Calu3 (cell line): ENCODE data around the gene TSHZ3. TPM values are rescaled to one million over a fixed set of nuclear protein-coding genes. Genes with fewer than 3 reads are reported as not detected.

ENCODE experiments used
- BruUV-seq: library from RNA; stranded (reverse); fragments of 400-500 nt; replicated peaks from 2 replicates; lab custom pipeline; 2021; lab: Mats Ljungman, UMichigan
- CTCF ChIA-PET: fragments of 300-600 bp; sonication (Branson Sonifier 250); formaldehyde crosslinking; loops from one replicate; lab custom pipeline; 2022; ENCODE audit warnings: antibody characterized with exemption; lab: Charles Lee
- DNase-seq: peaks from one replicate; pipeline ENCODE4 v3.0.0; 2022
- H3K27ac Mint-ChIP-seq: one replicate; pipeline ENCODE4 v1.8.0; 2022; ENCODE audit warnings: mixed read lengths; ENCODE audit not compliant: unreplicated experiment
- H3K27me3 Mint-ChIP-seq: one replicate; pipeline ENCODE4 v1.8.0; 2022; ENCODE audit warnings: mixed read lengths; ENCODE audit not compliant: unreplicated experiment
- H3K36me3 Mint-ChIP-seq: one replicate; pipeline ENCODE4 v1.8.0; 2022; ENCODE audit warnings: mild to moderate bottlenecking, moderate library complexity, mixed read lengths; ENCODE audit not compliant: insufficient read depth, unreplicated experiment
- H3K4me1 Mint-ChIP-seq: one replicate; pipeline ENCODE4 v1.8.0; 2022; ENCODE audit warnings: mild to moderate bottlenecking, low read depth, mixed read lengths; ENCODE audit not compliant: unreplicated experiment
- H3K4me3 Mint-ChIP-seq: one replicate; pipeline ENCODE4 v1.8.0; 2022; ENCODE audit warnings: mild to moderate bottlenecking, low read depth, moderate library complexity, mixed read lengths; ENCODE audit not compliant: unreplicated experiment
- H3K9me3 Mint-ChIP-seq: one replicate; pipeline ENCODE4 v1.8.0; 2022; ENCODE audit warnings: low read depth, mixed read lengths; ENCODE audit not compliant: unreplicated experiment
- CTCF ChIP-seq: fragments of 200-600 bp; IDR thresholded peaks from one replicate; pipeline ENCODE4 v1.8.0; 2022; ENCODE audit warnings: antibody characterized with exemption; ENCODE audit not compliant: unreplicated experiment
- intact Hi-C: fragments of 100-400 bp; cut with micrococcal nuclease; formaldehyde crosslinking; loops from one replicate; pipeline ENCODE4 v1.10.0; 2022; ENCODE audit not compliant: unreplicated experiment
- total RNA-seq: library from RNA; stranded (reverse); gene quantifications from 2 replicates; pipeline ENCODE4 v1.2.3, GENCODE V29; 2022

Gene TSHZ3
- total RNA-seq, 1 experiment from 2014 or later: not detected

GRCh38 chr19:31386806-31387205 is 37.6 kb upstream of the TSHZ3 start:
- no peak overlapping the region for H3K4me3 Mint-ChIP-seq
- DNase-seq: no peak
- no TSS peak for BruUV-seq
- H3K4me1 Mint-ChIP-seq: no peaks in the 10 kb centered on the region
- peaks cover 12% of the 10 kb centered on the region for H3K9me3 Mint-ChIP-seq
- H3K36me3 Mint-ChIP-seq: no peaks in the 10 kb centered on the region
- H3K27me3 Mint-ChIP-seq: no peaks in the 10 kb centered on the region
- intact Hi-C loops: no loop called here
- no peak for TF ChIP-seq CTCF
- H3K27ac Mint-ChIP-seq: no peak overlapping the region
- CTCF ChIA-PET: no interaction called here

GRCh38 chr19:31385744-31386143 is 36.5 kb upstream of the TSHZ3 start:
- BruUV-seq: no TSS peak
- no peaks in the 10 kb centered on the region for H3K4me1 Mint-ChIP-seq
- DNase-seq: no peak
- no peak overlapping the region for H3K4me3 Mint-ChIP-seq
- peaks cover 3% of the 10 kb centered on the region for H3K36me3 Mint-ChIP-seq
- no peak overlapping the region for H3K27ac Mint-ChIP-seq
- no peaks in the 10 kb centered on the region for H3K27me3 Mint-ChIP-seq
- intact Hi-C loops: no loop called here
- CTCF ChIA-PET: no interaction called here
- peaks cover 11% of the 10 kb centered on the region for H3K9me3 Mint-ChIP-seq
- TF ChIP-seq CTCF: no peak

- intact Hi-C loops: no loop called here
Measured at GRCh38 chr19:31383553-31383952, 34.3 kb upstream of the TSHZ3 start.

GRCh38 chr19:31380854-31381253 is 31.6 kb upstream of the TSHZ3 start:
- TF ChIP-seq CTCF: no peak
- Mint-ChIP-seq H3K27ac (no peak overlapping the region), H3K36me3 (peaks cover 3% of the 10 kb centered on the region), H3K4me3 (no peak overlapping the region), H3K27me3 (no peaks in the 10 kb centered on the region), H3K4me1 (no peaks in the 10 kb centered on the region), H3K9me3 (peaks cover 15% of the 10 kb centered on the region)
- no peak for DNase-seq
- CTCF ChIA-PET: interaction anchor here (0.6 kb wide), 1 partner anchor 875 kb away, joined by 3 read pairs; no protein-coding TSS in a partner anchor
- intact Hi-C loops: no loop called here
- BruUV-seq: no TSS peak

More at GRCh38 chr19:31383553-31383952, 34.3 kb upstream of the TSHZ3 start:
- CTCF ChIA-PET: interaction anchor here (0.6 kb wide), 1 partner anchor 121 kb away, joined by 5 read pairs; no protein-coding TSS in a partner anchor
- BruUV-seq: no TSS peak
- DNase-seq: no peak
- Mint-ChIP-seq H3K4me3 (no peak overlapping the region), H3K36me3 (peaks cover 3% of the 10 kb centered on the region), H3K27ac (no peak overlapping the region), H3K4me1 (no peaks in the 10 kb centered on the region), H3K27me3 (no peaks in the 10 kb centered on the region), H3K9me3 (peaks cover 10% of the 10 kb centered on the region)
- no peak for TF ChIP-seq CTCF
